ENCODE measurements around the gene CAMK2D. TPM values are rescaled to one million over a fixed set of nuclear protein-coding genes. Genes with fewer than 3 reads are reported as not detected.

Gene CAMK2D
- total RNA-seq, 1 experiment from 2014 or later, result 9.0 TPM

DNA sequence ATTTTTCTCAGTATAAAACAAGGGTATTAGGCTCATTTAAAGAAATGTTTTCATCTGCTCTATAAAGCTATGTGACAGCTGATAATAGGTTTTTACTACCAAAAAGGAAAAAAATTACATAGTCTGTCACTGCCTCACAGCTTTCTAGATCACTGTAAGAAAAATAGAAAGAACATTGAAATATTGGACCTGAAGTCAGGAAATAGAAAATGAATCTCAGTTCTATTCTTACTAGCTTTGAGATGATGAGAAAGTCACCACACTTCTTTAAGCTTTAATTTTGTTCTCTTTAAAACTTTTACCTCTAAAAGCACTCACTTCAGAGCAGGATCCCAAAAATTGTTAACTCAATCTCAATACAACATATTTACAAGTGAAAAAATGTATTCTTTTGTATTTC, 45.3 kb upstream of the CAMK2D start:
- no peak for DNase-seq
- no peak overlapping the region for H3K27ac ChIP-seq (ENCODE audit: insufficient read length, low read depth, low read length)
- Mint-ChIP-seq H3K36me3 (ENCODE audit: insufficient read depth in 1 of 3, low read depth in 3 of 3) (peaks cover 0 to 5% (median 2%) of the 10 kb centered on the region in 3 experiments; a peak in 2 of 7 replicates), H3K4me1 (no peaks in the 10 kb centered on the region), H3K4me3 (no peak overlapping the region), H3K27me3 (ENCODE audit: low read depth) (no peaks in the 10 kb centered on the region), H3K27ac (no peak overlapping the region), H3K9me3 (peaks cover 4 to 6% of the 10 kb centered on the region in 2 experiments; a peak in 3 of 5 replicates)
- no peak overlapping the region for H2BK20ac ChIP-seq (ENCODE audit: low read depth, low read length, poor library complexity, severe bottlenecking)
- H3K18ac ChIP-seq (ENCODE audit: insufficient read length, low read depth, low read length), result no peak overlapping the region
- H3K4ac ChIP-seq (ENCODE audit: low read depth, low read length), result no peak overlapping the region
- no peak overlapping the region for H2BK15ac ChIP-seq (ENCODE audit: low read depth, low read length)
- no peak overlapping the region for H2AFZ ChIP-seq (ENCODE audit: low read length)
- H3K23me2 ChIP-seq (ENCODE audit: insufficient read length, low read depth, low read length, poor library complexity, severe bottlenecking), result no peaks in the 10 kb centered on the region
- no peak overlapping the region for H2BK12ac ChIP-seq (ENCODE audit: insufficient read length, low read depth, low read length)
- H3K9me3 ChIP-seq (ENCODE audit: control insufficient read depth, low read depth, low read length), result no peaks in the 10 kb centered on the region
- no peak overlapping the region for H4K8ac ChIP-seq (replicated peaks; ENCODE audit: insufficient read length, low read depth, low read length)
- H3K23ac ChIP-seq (ENCODE audit: insufficient read length, low read depth, low read length), result no peak overlapping the region
- no peak overlapping the region for H2BK120ac ChIP-seq (ENCODE audit: low read depth, low read length, poor library complexity, severe bottlenecking)
- no peaks in the 10 kb centered on the region for H3K79me2 ChIP-seq (ENCODE audit: insufficient read depth, low read length)
- H3K27me3 ChIP-seq (ENCODE audit: insufficient read depth, low read length), result no peaks in the 10 kb centered on the region
- H3K79me1 ChIP-seq (ENCODE audit: insufficient read depth, low read depth, low read length, poor library complexity, severe bottlenecking), result no peaks in the 10 kb centered on the region
- no peak overlapping the region for H2BK5ac ChIP-seq (ENCODE audit: insufficient read length, low read length)
- H3K4me1 ChIP-seq (ENCODE audit: insufficient read depth, low read length), result no peaks in the 10 kb centered on the region
- H3K4me2 ChIP-seq (ENCODE audit: insufficient read depth, insufficient read length, low read length), result no peak overlapping the region
- no peak overlapping the region for H3K9ac ChIP-seq (ENCODE audit: extremely low read depth, insufficient read length, low read length)
- H2AK5ac ChIP-seq (ENCODE audit: insufficient read length, low read length), result no peak overlapping the region
- H4K20me1 ChIP-seq (ENCODE audit: control insufficient read depth, insufficient read depth, insufficient read length), result no peaks in the 10 kb centered on the region
- no peak overlapping the region for H3K56ac ChIP-seq (ENCODE audit: insufficient read length, low read depth, low read length)
- TF ChIP-seq, protein P1, sequence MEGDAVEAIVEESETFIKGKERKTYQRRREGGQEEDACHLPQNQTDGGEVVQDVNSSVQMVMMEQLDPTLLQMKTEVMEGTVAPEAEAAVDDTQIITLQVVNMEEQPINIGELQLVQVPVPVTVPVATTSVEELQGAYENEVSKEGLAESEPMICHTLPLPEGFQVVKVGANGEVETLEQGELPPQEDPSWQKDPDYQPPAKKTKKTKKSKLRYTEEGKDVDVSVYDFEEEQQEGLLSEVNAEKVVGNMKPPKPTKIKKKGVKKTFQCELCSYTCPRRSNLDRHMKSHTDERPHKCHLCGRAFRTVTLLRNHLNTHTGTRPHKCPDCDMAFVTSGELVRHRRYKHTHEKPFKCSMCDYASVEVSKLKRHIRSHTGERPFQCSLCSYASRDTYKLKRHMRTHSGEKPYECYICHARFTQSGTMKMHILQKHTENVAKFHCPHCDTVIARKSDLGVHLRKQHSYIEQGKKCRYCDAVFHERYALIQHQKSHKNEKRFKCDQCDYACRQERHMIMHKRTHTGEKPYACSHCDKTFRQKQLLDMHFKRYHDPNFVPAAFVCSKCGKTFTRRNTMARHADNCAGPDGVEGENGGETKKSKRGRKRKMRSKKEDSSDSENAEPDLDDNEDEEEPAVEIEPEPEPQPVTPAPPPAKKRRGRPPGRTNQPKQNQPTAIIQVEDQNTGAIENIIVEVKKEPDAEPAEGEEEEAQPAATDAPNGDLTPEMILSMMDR (conservative IDR thresholded peaks at IDR 0.05), result no peak
- no peak overlapping the region for H4K5ac ChIP-seq (ENCODE audit: insufficient read length, low read depth, low read length)
- no peak overlapping the region for H3T11ph ChIP-seq (ENCODE audit: low read length)
- no peak overlapping the region for H3K14ac ChIP-seq (ENCODE audit: insufficient read depth, low read length)
- H4K91ac ChIP-seq (ENCODE audit: insufficient read length, low read depth, low read length), result no peak overlapping the region
